HepG2 (cell line): Measurements from ENCODE around the gene RNF126. TPM values are rescaled to one million over a fixed set of nuclear protein-coding genes. Genes with fewer than 3 reads are reported as not detected.

Source experiments
- CAMTA2 ChIP-seq: sonication (generic); formaldehyde crosslinking; IDR thresholded peaks from 2 replicates; pipeline ENCODE4 v1.4.0; 2020; ENCODE audit warnings: mild to moderate bottlenecking, missing genetic modification reagents, borderline replicate concordance
- ERF ChIP-seq: IDR thresholded peaks from 2 replicates; pipeline ENCODE4 v1.6.1; 2018; ENCODE audit warnings: missing biosample characterization, missing genetic modification reagents
- KLF9 ChIP-seq: IDR thresholded peaks from 2 replicates; pipeline ENCODE4 v1.6.1; 2016; ENCODE audit warnings: low read depth
- MATR3 ChIP-seq: sonication (generic); formaldehyde crosslinking; IDR thresholded peaks from 2 replicates; pipeline ENCODE4 v1.4.0; 2020; ENCODE audit warnings: missing genetic modification reagents
- NR2F1 ChIP-seq, 2 experiments: fragments of 450-650 bp in 1 of 2; formaldehyde crosslinking in 1 of 2; IDR thresholded peaks; 2 replicates each; pipeline versions ENCODE4 v1.5.0 to v1.6.1; 2016 to 2020; ENCODE audit warnings: mild to moderate bottlenecking in 1 of 2, missing compliant biosample characterization in 1 of 2, missing genetic modification reagents in 1 of 2, moderate library complexity in 1 of 2
- TAF1 ChIP-seq: sonication (generic); formaldehyde crosslinking; IDR thresholded peaks from 2 replicates; pipeline ENCODE4 v1.4.0; 2020; ENCODE audit warnings: missing genetic modification reagents
- TCF7L2 ChIP-seq: IDR thresholded peaks from 2 replicates; pipeline ENCODE4 v1.6.1; 2011; ENCODE audit warnings: mild to moderate bottlenecking, low read depth, low read length, moderate library complexity
- TEAD2 ChIP-seq: sonication (generic); formaldehyde crosslinking; IDR thresholded peaks from 2 replicates; pipeline ENCODE4 v1.9.0; 2021; ENCODE audit warnings: missing genetic modification reagents
- ZNF260 ChIP-seq: sonication (generic); formaldehyde crosslinking; IDR thresholded peaks from 2 replicates; pipeline ENCODE4 v1.4.0; 2020; ENCODE audit warnings: missing genetic modification reagents, low read depth, mild to moderate bottlenecking, borderline replicate concordance
- ZNF382 ChIP-seq: sonication (generic); formaldehyde crosslinking; IDR thresholded peaks from 2 replicates; pipeline ENCODE4 v1.5.0; 2020; ENCODE audit warnings: missing genetic modification reagents, mild to moderate bottlenecking, borderline replicate concordance
- ZNF558 ChIP-seq: sonication (generic); formaldehyde crosslinking; IDR thresholded peaks from 2 replicates; pipeline ENCODE4 v1.9.0; 2022; ENCODE audit warnings: mild to moderate bottlenecking, missing genetic modification reagents, borderline replicate concordance
- polyA plus RNA-seq, 8 experiments: library from polyadenylated mRNA; depleted of rRNA in 3 of 8; stranded (reverse) in 7 of 8; unstranded in 1 of 8; fragments of >200 nt; fragmentation: Illumina TruSeq in 4 of 8; extraction: Trizol in 4 of 8; gene quantifications; 2 replicates each; pipeline versions ENCODE4 v1.2.1 to v1.2.3, GENCODE V29; 2011 to 2016; ENCODE audit warnings: low read depth in 4 of 8, missing spikeins in 1 of 8, mixed read lengths in 1 of 8; ENCODE audit not compliant: insufficient read depth in 1 of 8
- total RNA-seq, 5 experiments: library from RNA; depleted of rRNA; stranded (reverse); fragments of >200 nt; fragmentation: Illumina TruSeq; extraction: Trizol; gene quantifications; 2 replicates each; pipeline ENCODE4 v1.2.3, GENCODE V29; 2016; ENCODE audit warnings: low read depth in 1 of 5
- TF ChIP-seq, protein P1 (sequence below): IDR thresholded peaks from 2 replicates; pipeline ENCODE4 v1.6.1; 2016; ENCODE audit warnings: low read depth, missing genetic modification reagents, missing compliant biosample characterization
- TF ChIP-seq, protein P2 (sequence below): sonication (generic); formaldehyde crosslinking; IDR thresholded peaks from 2 replicates; pipeline ENCODE4 v1.5.1; 2020; ENCODE audit warnings: mild to moderate bottlenecking, missing genetic modification reagents, borderline replicate concordance
- TF ChIP-seq, protein P3 (sequence below): conservative IDR thresholded peaks from 2 replicates; pipeline ENCODE4 v1.6.1; 2018; ENCODE audit warnings: missing genetic modification reagents
- TF ChIP-seq, protein P4 (sequence below): IDR thresholded peaks from 2 replicates; pipeline ENCODE4 v1.6.1; 2012; ENCODE audit warnings: low read depth, low read length, improper control_type of control experiment

Gene RNF126
- total and polyA plus RNA-seq, 2 of the 13 experiments (the other 11 are each of a cell fraction or from before 2014, with no cell fraction given), result 23.2 to 34.0 TPM

DNA sequence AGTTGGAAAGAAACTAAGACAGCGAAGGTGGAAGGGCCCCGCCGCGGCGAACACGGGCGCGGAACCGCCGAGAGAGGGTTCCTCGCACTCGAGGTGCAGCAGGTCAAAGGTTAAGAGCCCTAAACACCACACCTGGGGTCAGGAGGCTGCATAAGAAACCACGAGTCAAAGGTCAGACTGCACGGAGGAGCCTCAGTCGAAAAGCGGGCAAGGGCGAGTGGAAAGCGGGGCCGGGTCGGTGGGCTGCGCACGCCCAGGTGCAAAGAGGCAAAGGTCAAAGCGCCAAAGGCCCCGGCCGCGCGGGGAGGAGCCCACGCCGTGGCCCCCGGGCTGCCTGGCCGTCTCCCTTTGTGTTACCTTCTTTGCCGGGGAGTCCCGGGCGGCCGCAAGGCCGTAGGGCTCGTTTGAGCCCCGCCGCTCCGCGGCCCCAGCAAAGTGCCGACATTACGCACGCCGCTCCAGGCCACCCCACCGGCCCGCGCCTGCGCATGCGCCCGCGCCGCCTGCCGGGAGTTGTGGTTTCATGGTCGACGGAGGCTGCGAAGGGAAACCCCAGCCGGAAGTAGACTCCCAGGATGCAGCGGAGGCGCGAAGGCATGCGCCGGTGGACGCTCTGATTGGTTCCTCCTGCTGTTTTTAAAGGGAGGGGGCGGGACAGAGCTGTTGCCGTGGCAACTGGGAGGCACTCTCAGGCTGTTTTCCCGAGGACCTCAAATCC, 29.8 kb downstream of the RNF126 start, which contains the start of gene POLRMT (continued):
- TF ChIP-seq, protein P1, sequence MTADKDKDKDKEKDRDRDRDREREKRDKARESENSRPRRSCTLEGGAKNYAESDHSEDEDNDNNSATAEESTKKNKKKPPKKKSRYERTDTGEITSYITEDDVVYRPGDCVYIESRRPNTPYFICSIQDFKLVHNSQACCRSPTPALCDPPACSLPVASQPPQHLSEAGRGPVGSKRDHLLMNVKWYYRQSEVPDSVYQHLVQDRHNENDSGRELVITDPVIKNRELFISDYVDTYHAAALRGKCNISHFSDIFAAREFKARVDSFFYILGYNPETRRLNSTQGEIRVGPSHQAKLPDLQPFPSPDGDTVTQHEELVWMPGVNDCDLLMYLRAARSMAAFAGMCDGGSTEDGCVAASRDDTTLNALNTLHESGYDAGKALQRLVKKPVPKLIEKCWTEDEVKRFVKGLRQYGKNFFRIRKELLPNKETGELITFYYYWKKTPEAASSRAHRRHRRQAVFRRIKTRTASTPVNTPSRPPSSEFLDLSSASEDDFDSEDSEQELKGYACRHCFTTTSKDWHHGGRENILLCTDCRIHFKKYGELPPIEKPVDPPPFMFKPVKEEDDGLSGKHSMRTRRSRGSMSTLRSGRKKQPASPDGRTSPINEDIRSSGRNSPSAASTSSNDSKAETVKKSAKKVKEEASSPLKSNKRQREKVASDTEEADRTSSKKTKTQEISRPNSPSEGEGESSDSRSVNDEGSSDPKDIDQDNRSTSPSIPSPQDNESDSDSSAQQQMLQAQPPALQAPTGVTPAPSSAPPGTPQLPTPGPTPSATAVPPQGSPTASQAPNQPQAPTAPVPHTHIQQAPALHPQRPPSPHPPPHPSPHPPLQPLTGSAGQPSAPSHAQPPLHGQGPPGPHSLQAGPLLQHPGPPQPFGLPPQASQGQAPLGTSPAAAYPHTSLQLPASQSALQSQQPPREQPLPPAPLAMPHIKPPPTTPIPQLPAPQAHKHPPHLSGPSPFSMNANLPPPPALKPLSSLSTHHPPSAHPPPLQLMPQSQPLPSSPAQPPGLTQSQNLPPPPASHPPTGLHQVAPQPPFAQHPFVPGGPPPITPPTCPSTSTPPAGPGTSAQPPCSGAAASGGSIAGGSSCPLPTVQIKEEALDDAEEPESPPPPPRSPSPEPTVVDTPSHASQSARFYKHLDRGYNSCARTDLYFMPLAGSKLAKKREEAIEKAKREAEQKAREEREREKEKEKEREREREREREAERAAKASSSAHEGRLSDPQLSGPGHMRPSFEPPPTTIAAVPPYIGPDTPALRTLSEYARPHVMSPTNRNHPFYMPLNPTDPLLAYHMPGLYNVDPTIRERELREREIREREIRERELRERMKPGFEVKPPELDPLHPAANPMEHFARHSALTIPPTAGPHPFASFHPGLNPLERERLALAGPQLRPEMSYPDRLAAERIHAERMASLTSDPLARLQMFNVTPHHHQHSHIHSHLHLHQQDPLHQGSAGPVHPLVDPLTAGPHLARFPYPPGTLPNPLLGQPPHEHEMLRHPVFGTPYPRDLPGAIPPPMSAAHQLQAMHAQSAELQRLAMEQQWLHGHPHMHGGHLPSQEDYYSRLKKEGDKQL, result no peak
- no peak for TF ChIP-seq MATR3 (CRISPR knock-in tag)
- no peak for TF ChIP-seq ZNF382 (CRISPR knock-in tag)
- peak in 1 of 2 experiments; percentile 81; a peak in 3 of 4 replicates for TF ChIP-seq NR2F1 (CRISPR knock-in tag; IDR thresholded peaks at IDR 0.05)
- TF ChIP-seq, protein P2, sequence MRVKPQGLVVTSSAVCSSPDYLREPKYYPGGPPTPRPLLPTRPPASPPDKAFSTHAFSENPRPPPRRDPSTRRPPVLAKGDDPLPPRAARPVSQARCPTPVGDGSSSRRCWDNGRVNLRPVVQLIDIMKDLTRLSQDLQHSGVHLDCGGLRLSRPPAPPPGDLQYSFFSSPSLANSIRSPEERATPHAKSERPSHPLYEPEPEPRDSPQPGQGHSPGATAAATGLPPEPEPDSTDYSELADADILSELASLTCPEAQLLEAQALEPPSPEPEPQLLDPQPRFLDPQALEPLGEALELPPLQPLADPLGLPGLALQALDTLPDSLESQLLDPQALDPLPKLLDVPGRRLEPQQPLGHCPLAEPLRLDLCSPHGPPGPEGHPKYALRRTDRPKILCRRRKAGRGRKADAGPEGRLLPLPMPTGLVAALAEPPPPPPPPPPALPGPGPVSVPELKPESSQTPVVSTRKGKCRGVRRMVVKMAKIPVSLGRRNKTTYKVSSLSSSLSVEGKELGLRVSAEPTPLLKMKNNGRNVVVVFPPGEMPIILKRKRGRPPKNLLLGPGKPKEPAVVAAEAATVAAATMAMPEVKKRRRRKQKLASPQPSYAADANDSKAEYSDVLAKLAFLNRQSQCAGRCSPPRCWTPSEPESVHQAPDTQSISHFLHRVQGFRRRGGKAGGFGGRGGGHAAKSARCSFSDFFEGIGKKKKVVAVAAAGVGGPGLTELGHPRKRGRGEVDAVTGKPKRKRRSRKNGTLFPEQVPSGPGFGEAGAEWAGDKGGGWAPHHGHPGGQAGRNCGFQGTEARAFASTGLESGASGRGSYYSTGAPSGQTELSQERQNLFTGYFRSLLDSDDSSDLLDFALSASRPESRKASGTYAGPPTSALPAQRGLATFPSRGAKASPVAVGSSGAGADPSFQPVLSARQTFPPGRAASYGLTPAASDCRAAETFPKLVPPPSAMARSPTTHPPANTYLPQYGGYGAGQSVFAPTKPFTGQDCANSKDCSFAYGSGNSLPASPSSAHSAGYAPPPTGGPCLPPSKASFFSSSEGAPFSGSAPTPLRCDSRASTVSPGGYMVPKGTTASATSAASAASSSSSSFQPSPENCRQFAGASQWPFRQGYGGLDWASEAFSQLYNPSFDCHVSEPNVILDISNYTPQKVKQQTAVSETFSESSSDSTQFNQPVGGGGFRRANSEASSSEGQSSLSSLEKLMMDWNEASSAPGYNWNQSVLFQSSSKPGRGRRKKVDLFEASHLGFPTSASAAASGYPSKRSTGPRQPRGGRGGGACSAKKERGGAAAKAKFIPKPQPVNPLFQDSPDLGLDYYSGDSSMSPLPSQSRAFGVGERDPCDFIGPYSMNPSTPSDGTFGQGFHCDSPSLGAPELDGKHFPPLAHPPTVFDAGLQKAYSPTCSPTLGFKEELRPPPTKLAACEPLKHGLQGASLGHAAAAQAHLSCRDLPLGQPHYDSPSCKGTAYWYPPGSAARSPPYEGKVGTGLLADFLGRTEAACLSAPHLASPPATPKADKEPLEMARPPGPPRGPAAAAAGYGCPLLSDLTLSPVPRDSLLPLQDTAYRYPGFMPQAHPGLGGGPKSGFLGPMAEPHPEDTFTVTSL (CRISPR knock-in tag), result 0 out of 2 replicates have a peak, but pooled peaks have one; percentile 17
- TF ChIP-seq TEAD2 (CRISPR knock-in tag), result no peak
- no peak for TF ChIP-seq ZNF558 (CRISPR knock-in tag)
- TF ChIP-seq ERF, result peak; percentile 81
- TF ChIP-seq KLF9 (CRISPR knock-in tag), result no peak
- TF ChIP-seq, protein P3, sequence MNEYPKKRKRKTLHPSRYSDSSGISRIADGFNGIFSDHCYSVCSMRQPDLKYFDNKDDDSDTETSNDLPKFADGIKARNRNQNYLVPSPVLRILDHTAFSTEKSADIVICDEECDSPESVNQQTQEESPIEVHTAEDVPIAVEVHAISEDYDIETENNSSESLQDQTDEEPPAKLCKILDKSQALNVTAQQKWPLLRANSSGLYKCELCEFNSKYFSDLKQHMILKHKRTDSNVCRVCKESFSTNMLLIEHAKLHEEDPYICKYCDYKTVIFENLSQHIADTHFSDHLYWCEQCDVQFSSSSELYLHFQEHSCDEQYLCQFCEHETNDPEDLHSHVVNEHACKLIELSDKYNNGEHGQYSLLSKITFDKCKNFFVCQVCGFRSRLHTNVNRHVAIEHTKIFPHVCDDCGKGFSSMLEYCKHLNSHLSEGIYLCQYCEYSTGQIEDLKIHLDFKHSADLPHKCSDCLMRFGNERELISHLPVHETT (CRISPR knock-in tag), result no peak
- TF ChIP-seq CAMTA2 (CRISPR knock-in tag), result no peak
- no peak for TF ChIP-seq ZNF260 (CRISPR knock-in tag)
- TF ChIP-seq, protein P4, sequence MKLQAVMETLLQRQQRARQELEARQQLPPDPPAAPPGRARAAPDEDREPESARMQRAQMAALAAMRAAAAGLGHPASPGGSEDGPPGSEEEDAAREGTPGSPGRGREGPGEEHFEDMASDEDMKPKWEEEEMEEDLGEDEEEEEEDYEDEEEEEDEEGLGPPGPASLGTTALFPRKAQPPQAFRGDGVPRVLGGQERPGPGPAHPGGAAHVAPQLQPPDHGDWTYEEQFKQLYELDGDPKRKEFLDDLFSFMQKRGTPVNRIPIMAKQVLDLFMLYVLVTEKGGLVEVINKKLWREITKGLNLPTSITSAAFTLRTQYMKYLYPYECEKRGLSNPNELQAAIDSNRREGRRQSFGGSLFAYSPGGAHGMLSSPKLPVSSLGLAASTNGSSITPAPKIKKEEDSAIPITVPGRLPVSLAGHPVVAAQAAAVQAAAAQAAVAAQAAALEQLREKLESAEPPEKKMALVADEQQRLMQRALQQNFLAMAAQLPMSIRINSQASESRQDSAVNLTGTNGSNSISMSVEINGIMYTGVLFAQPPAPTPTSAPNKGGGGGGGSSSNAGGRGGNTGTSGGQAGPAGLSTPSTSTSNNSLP, result 0 out of 2 replicates have a peak, but pooled peaks have one; percentile 26
- peak; percentile 23 for TF ChIP-seq TAF1 (CRISPR knock-in tag)
- TF ChIP-seq TCF7L2, result no peak
